A549 (cell line): ENCODE data around the gene SCNN1A.

Experiments
- BHLHE40 ChIP-seq: IDR thresholded peaks from 2 replicates; pipeline ENCODE4 v1.6.1; 2012; ENCODE audit warnings: low read depth, low read length, inconsistent platforms
- HOXA7 ChIP-seq: fragments of 250-450 bp; sonication (Bioruptor Pico); IDR thresholded peaks from 2 replicates; pipeline ENCODE4 v1.5.0; 2020; ENCODE audit warnings: mild to moderate bottlenecking, moderate library complexity
- MYC ChIP-seq: IDR thresholded peaks from 2 replicates; pipeline ENCODE4 v1.6.1; 2012; ENCODE audit warnings: mild to moderate bottlenecking, inconsistent platforms, low read length, improper control_type of control experiment, borderline replicate concordance
- NFE2L2 ChIP-seq: fragments of 150-350 bp; conservative IDR thresholded peaks from 2 replicates; pipeline ENCODE4 v1.6.1; 2014; ENCODE audit warnings: low read length
- NR3C1 ChIP-seq: fragments of >200 bp; sonication (Bioruptor Twin); formaldehyde crosslinking; IDR thresholded peaks from 3 replicates; pipeline ENCODE4 v1.6.1; 2017
- POLR2A ChIP-seq: IDR thresholded peaks from 2 replicates; pipeline ENCODE4 v1.6.1; 2012; ENCODE audit warnings: mild to moderate bottlenecking, low read length
- POLR2AphosphoS2 ChIP-seq: conservative IDR thresholded peaks from 2 replicates; pipeline ENCODE4 v1.6.1; 2012; ENCODE audit warnings: low read length, improper control_type of control experiment, inconsistent platforms
- RAD21 ChIP-seq, 2 experiments: fragments of >200 bp in 1 of 2; sonication (Bioruptor Twin) in 1 of 2; formaldehyde crosslinking in 1 of 2; IDR thresholded peaks in 1 of 2; conservative IDR thresholded peaks in 1 of 2; 2 replicates in 1 of 2; 3 replicates in 1 of 2; pipeline ENCODE4 v1.6.1; 2012 to 2018; ENCODE audit warnings: inconsistent platforms in 1 of 2
- RFX5 ChIP-seq: fragments of 450-650 bp; IDR thresholded peaks from 2 replicates; pipeline ENCODE4 v1.7.1; 2014; ENCODE audit warnings: antibody characterized with exemption, mild to moderate bottlenecking, moderate library complexity
- SMC3 ChIP-seq: fragments of >200 bp; sonication (Bioruptor Twin); formaldehyde crosslinking; IDR thresholded peaks from 3 replicates; pipeline ENCODE4 v1.6.1; 2018; ENCODE audit warnings: inconsistent platforms
- TF ChIP-seq, protein P1 (sequence below): fragments of >200 bp; sonication (Bioruptor Twin); formaldehyde crosslinking; IDR thresholded peaks from 3 replicates; pipeline ENCODE4 v1.5.1; 2016
- TF ChIP-seq, protein P2 (sequence below): fragments of 250-450 bp; sonication (Bioruptor Pico); IDR thresholded peaks from 2 replicates; pipeline ENCODE4 v1.5.0; 2021; ENCODE audit warnings: mild to moderate bottlenecking, moderate library complexity, borderline replicate concordance
- TF ChIP-seq, protein P3 (sequence below): fragments of 450-650 bp; IDR thresholded peaks from 2 replicates; pipeline ENCODE4 v1.6.1; 2014; ENCODE audit warnings: antibody characterized with exemption

DNA sequence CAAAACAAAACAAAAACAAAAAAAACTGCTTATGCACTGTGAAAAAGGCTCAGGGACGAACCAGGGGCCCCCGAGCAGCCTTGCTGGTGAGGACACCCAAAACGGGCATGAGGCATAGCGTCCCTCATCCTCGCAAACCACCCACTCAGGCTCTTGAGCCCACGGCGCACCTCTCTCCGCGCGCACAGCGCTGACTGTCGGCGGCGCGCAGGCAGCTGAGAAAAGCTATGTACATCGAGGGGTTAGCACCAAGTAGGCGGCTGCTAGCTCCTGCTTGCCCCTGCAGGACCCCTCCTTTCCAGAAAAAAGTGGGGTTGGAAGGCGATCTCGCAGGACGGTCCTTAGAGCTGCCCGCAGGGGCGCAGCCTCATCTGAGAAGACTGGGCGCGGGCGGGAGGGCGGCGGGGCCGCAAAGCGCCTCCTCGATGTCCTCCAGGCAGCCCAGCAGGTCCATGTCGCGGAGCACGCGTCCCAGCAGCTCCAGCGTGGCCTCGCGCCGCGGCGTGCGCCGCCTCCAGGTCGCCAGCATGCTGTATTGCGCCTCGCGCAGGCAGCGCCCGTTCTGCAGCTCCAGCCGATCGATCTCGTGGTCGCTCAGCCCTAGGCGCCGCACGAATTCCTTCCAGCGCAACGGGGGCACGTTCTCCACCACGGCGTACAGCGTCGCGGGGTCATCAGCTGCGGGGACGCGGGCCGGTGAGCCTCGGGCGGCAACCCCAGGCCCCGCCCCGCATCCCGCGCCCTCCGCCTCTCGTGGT, 46.2 kb downstream of the SCNN1A start:
- TF ChIP-seq RFX5 (no peak), POLR2A (no peak), MYC (no peak), RAD21 (conservative IDR thresholded peaks at IDR 0.05 in 1 of 2, IDR thresholded peaks at IDR 0.05 in 1 of 2) (no peak), NR3C1 (no peak), BHLHE40 (no peak), HOXA7 (CRISPR knock-in tag) (no peak), POLR2AphosphoS2 (no peak), SMC3 (no peak), NFE2L2 (no peak)
- TF ChIP-seq, protein P1, sequence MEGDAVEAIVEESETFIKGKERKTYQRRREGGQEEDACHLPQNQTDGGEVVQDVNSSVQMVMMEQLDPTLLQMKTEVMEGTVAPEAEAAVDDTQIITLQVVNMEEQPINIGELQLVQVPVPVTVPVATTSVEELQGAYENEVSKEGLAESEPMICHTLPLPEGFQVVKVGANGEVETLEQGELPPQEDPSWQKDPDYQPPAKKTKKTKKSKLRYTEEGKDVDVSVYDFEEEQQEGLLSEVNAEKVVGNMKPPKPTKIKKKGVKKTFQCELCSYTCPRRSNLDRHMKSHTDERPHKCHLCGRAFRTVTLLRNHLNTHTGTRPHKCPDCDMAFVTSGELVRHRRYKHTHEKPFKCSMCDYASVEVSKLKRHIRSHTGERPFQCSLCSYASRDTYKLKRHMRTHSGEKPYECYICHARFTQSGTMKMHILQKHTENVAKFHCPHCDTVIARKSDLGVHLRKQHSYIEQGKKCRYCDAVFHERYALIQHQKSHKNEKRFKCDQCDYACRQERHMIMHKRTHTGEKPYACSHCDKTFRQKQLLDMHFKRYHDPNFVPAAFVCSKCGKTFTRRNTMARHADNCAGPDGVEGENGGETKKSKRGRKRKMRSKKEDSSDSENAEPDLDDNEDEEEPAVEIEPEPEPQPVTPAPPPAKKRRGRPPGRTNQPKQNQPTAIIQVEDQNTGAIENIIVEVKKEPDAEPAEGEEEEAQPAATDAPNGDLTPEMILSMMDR: no peak
- TF ChIP-seq, protein P2, sequence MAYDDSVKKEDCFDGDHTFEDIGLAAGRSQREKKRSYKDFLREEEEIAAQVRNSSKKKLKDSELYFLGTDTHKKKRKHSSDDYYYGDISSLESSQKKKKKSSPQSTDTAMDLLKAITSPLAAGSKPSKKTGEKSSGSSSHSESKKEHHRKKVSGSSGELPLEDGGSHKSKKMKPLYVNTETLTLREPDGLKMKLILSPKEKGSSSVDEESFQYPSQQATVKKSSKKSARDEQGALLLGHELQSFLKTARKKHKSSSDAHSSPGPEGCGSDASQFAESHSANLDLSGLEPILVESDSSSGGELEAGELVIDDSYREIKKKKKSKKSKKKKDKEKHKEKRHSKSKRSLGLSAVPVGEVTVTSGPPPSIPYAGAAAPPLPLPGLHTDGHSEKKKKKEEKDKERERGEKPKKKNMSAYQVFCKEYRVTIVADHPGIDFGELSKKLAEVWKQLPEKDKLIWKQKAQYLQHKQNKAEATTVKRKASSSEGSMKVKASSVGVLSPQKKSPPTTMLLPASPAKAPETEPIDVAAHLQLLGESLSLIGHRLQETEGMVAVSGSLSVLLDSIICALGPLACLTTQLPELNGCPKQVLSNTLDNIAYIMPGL (CRISPR knock-in tag): no peak
- TF ChIP-seq, protein P3, sequence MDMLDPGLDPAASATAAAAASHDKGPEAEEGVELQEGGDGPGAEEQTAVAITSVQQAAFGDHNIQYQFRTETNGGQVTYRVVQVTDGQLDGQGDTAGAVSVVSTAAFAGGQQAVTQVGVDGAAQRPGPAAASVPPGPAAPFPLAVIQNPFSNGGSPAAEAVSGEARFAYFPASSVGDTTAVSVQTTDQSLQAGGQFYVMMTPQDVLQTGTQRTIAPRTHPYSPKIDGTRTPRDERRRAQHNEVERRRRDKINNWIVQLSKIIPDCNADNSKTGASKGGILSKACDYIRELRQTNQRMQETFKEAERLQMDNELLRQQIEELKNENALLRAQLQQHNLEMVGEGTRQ: no peak
